ENCODE measurements around the gene MS4A13.

- TF ChIP-seq EP300 (IDR thresholded peaks at IDR 0.05; ENCODE audit: low read depth) = no peak
- no peak for TF ChIP-seq CTCF (IDR thresholded peaks at IDR 0.05)
- TF ChIP-seq POLR2A (IDR thresholded peaks at IDR 0.05) = no peak
- TF ChIP-seq POLR2AphosphoS5 (IDR thresholded peaks at IDR 0.05) = no peak
These were observed 32.8 kb upstream of the MS4A13 start for GRCh38 chr11:60482361-60482760.
